ENCODE results near the gene CALY.
"Not testable (repeated sequence)": the region's sequence is repeated elsewhere in the genome, so short reads cannot be mapped to it uniquely, and the experiment has no call there.

Gene CALY

GRCh38 chr10:133328358-133329343 lies 8.0 kb downstream of the CALY start:
- DNase-seq = no peak

DNA sequence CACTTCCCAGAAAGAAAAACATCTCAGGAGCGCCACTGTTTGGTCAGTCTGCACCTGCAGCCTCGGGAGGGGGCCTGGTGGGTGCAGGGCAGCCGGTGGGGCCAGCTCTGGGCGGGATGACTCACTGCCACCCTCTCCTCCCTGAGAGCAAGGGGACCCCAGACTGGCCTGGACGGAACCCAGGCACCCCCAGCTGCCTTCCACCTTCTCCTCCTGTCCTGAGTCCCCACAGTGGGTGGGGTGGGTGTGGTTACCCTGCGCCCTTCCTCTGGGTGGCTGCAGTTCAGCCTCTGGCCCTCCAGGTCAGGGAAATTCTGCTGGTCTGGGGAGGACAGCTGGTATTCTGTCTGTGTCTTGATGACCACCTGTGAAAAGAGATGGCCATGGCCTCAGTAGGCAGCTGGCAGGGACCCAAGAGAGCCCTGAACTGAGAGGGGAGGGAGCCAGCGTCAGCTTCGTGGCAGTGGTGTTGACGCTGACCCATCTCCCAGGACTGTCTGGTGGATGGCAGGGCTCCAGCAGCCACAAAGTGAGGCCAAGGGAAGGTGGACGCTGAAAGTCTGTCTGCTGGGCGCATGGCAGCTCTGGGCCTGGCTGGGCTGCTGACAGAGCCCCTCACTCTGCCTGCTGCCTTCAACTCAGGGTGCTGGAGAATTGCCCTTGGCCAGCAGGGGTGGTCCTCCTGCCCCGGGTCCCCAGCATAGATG lies 8.9 kb downstream of the CALY start:
- no peak for DNase-seq

DNA sequence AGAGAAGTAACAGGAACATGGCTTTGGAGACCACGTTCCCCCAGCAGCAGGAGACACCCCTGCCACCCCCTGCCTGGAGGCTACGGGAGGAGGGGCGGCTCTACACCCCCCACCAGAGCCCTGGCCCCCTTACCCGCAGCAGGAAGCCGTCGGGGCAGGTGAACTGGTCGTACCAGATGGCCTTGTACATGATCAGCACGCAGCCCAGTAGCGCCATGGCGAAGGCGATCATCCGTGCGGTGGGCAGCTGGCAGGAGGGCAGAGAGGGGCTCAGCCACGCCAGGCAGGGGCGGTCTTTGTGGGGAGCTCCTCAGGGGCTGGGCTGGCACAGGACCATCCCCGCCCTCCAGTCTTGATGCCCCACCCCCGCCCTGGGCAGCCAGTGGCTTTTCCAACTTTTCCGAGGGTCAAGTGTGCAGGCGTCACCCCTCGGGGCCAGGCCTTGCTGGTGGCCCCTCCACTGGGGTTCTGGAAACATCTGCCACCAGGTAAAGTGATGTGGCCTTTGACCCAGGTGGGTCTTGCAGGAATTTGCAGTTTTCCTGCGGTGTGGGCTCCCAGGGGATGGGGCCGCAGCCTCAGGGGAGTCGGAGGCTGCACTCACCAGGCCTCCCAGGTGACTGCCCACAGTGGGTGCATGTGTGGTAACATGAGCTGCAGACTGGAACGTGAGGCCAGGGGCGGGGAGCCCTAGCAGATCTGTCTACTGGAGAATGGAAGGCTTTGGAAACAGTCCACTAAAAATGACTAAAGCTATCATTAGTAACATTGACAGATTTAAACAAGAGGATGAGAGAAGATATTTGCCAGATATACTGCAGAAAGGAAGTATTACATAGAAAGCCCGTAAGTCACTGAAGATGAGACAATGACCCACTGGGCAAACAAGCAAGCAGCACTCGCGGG lies 9.7 kb downstream of the CALY start:
- DNase-seq = no peak

DNA sequence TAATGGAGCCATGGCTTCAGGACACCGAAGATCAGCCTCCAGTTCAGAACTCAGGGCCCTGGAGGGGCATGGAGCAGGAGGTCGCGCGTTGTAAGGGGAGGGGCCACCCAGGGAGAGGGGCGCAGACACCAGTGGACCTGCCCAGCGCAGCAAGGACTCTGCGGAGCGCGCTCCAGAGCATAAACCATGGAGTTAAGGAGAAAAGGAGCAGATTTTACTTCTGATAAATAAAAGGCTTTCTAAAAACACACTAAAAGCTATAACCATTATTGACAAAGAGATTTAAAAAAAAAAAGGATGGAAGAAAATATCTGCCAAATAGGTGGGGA lies 10.5 kb downstream of the CALY start:
- DNase-seq = no peak

DNA sequence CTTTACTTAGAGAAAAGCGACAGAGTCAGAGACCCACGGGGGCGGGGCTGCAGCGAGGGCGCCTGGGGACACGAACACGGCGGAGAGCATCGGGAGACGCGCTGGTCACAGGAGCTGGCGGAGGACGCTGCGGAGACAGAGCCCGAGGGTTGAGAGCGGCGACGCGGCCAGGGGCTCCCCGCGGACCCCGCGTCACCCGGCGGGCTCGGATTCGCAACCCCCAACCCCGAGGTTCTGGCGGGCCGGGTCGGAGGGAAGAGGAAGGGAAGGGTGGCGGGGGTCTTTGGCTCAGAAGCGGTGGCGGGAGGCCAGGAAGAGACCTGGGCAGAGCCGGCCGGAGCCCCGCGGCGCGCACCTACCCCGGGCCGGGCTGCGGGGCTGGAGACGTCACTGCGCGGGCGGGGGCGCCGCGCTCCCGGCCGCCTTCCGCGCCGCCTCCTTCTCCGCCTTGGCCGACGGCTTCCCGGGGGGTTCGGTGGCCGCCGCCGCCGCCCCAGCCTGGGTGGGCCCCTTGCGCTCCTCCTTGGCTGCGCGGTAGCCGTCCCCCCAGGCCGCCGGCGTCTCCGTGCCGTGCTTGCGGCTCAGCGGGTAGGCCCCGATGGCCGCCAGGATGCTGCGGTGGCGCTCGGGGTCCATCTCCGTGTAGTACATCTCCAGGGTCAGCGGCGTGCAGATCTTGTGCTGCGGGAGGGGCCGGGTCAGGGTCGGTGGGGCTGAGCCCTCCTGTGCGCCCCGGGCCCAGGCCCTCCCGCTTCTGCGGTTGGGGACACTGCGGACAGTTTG lies 11.1 kb downstream of the CALY start:
- DNase-seq = no peak

DNA sequence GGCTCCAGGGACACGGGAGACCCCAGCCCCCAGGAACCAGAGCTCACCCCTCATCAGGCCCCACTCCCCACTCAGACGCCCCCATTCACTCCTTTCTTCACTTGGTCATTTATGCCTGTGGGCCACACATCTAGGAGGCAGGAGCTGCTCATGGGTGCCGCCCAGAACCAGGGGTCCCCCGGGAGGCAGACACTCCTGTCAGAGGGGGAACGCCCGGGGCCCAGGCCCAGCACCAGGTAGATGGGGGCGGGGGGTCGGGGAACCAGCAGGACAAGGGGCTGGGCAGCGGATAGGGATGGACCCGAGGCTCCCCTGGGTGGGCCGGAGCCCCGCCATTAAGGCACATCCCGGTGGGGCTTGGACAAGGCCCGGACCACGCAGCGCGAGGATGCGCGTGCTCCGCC lies 11.8 kb downstream of the CALY start:
- DNase-seq = no peak

DNA sequence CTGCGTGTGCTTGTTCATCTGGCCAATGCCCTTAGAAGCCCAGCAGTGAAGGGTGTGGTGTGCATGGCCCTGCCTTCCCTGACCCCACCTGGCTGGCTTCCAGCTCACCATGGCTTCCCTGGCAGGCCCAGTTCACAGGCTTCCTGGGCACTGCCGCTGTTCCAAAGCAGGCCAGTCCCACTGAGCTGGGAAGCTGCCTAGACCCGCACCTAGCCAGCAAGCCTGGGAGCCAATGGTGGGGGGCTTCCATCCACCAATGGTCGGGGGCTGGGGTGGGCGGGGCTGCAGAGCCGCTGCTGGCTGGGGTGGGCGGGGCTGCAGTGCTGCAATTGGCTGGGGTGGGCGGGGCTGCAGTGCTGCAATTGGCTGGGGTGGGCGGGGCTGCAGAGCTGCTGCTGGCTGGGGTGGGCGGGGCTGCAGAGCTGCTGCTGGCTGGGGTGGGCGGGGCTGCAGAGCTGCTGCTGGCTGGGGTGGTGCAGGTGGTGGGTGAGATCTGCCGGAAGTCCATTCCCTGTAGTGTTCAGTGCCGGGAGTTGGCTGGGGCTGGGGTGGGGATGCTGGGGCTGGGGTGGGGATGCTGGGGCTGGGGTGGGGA lies 12.4 kb downstream of the CALY start:
- DNase-seq = peak in 4 of 5 experiments; percentile 42 to 69 (median 52)

DNA sequence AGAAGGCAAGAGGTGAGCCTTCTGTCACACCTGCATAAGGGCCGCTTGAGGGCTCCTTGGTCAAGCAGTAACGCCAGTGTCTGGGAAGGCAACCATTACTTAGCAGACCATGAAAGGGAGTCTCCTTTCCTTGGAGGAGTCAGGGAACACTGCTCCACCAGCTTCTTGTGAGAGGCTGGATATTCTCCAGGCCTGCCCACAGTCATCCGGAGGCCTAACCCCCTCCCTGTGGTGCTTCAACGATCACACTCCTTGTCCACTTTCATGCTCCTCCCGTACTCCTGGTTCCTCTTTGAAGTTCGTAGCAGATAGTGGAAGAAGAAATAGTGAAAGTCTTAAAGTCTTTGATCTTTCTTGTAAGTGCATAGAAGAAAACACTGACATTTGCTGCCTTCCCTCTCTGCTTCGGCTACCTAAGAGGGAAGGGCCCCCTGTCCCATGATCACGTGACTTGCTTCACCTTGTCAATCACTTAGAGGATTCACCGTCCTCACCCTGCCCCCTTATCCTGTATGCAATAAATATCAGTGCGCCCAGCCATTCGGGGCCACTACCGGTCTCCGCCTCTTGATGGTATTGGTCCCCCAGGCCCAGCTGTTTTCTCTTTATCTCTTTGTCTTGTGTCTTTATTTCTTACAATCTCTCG lies 14.5 kb downstream of the CALY start:
- not testable (repeated sequence) for DNase-seq

GRCh38 chr10:133320852-133321422 lies 15.8 kb downstream of the CALY start:
- DNase-seq = not testable (repeated sequence)

- DNase-seq = peak; percentile 51 to 66 (median 55)
These were observed 18.1 kb downstream of the CALY start for GRCh38 chr10:133318494-133319127.

- DNase-seq = no peak
These were observed 20.0 kb downstream of the CALY start for GRCh38 chr10:133316732-133317131.

GRCh38 chr10:133316266-133316665 lies 20.4 kb downstream of the CALY start:
- no peak for DNase-seq

- DNase-seq = peak in 1 of 5 experiments; percentile 29
These were observed 20.8 kb downstream of the CALY start for GRCh38 chr10:133315847-133316246.

DNA sequence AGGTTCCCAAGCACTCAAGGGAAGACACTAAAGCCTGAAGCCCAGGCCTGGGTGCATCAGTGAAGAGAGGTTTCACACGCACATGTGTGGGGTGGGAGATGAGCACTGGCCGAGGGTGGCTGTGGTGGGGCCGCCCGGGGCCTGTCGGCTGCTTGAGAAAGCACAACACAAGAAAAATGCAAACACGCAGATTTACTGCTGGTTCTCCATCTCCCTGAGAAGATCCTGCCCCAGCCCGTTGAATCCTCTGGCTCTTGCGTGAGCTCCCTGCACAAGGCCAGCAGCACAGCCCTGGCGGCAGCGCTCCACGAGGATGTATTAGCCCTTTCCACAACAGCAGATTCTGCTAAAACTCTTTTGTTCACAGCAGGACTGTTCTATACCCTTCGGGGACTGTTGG lies 21.8 kb downstream of the CALY start:
- no peak for DNase-seq

DNA sequence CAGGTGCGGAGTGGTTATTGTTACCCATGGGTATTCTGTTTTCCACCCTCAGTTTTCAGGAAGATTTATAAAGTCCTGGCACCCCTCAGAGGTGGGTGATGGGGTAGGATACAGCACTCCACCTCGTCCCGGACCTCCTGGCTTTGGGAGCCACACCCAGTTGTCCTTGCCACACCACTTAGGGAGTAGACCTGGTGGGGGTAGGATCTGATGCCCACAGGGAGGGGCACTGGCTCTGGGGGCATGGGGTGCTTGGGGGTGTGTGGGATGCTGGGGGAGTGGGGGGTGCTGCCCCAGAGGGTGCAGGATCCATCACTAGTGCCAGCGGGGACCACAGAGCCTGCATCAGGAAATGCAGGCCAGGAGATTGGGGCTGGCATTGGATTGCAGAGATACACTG lies 23.5 kb downstream of the CALY start:
- no peak for DNase-seq

DNA sequence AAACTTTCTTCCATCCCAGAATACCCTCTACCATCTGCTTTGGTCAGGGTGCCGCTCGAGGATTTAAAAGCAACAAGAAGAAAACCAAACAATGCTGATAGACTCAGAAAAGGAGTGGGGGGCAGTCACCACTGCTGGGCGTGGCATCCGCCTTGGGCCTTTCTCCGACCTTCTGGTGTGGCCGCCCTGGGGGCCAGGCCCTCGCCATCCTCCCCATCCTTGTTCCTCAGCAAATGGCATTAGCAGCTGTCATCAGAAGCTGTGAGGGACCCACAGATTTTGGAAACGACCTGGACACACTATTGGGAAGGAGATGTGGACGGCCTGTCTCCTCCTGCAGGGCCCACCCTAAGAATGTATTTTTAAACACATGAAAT lies 23.9 kb downstream of the CALY start:
- no peak for DNase-seq

- no peak for DNase-seq
These were observed 24.5 kb downstream of the CALY start for GRCh38 chr10:133312016-133312768.

- DNase-seq = no peak
These were observed 25.1 kb downstream of the CALY start for GRCh38 chr10:133311570-133311969.

GRCh38 chr10:133310789-133311188 lies 25.9 kb downstream of the CALY start:
- no peak for DNase-seq

GRCh38 chr10:133310399-133310755 lies 26.3 kb downstream of the CALY start:
- DNase-seq = no peak

All from T-helper 2 cell (primary cell).